Spleen (tissue), 7 donors: ENCODE results near the gene SIDT2.

Experiments
- CTCF ChIP-seq, 11 experiments: fragments of 200-600 bp in 7 of 11; fragments of 450-650 bp in 4 of 11; sonication (generic) in 4 of 11; IDR thresholded peaks in 8 of 11; conservative IDR thresholded peaks in 3 of 11; 1 replicate in 7 of 11; 2 replicates in 4 of 11; pipeline versions ENCODE4 v1.4.0 to v1.8.0; 2016 to 2021; ENCODE audit warnings: antibody characterized with exemption in 11 of 11, inconsistent platforms in 4 of 11, mild to moderate bottlenecking in 1 of 11
- POLR2A ChIP-seq, 3 donors: fragments of 450-650 bp; IDR thresholded peaks; one replicate each; pipeline ENCODE4 v1.5.1; 2017; ENCODE audit warnings: antibody characterized with exemption in 3 of 3, mild to moderate bottlenecking in 1 of 3
- POLR2AphosphoS5 ChIP-seq, 3 donors: sonication (generic); formaldehyde crosslinking; IDR thresholded peaks; one replicate each; pipeline ENCODE4 v1.5.1; 2017; ENCODE audit warnings: antibody characterized with exemption in 3 of 3
- donor health status: DM: no; HTN: no; CAD: no; lungs with moderate emphysema.
- donor health status: DM: no; HTN: no; CAD: no.
- donor health status: DM: no; HTN: no; CAD: no.

GRCh38 chr11:117178210-117179034 lies at the start of gene SIDT2:
- peak in 5 of 11 experiments; percentile 7 to 42 (median 20) for TF ChIP-seq CTCF (IDR thresholded peaks at IDR 0.05 in 8 of 11, conservative IDR thresholded peaks at IDR 0.05 in 3 of 11)
- TF ChIP-seq POLR2A (IDR thresholded peaks at IDR 0.05) = peak; percentile 60 to 93 (median 61)
- TF ChIP-seq POLR2AphosphoS5 (IDR thresholded peaks at IDR 0.05) = peak; percentile 98 to 99 (median 98)
